Lung microvascular endothelial cell (primary cell): ENCODE measurements around the gene CCDC83. TPM values are rescaled to one million over a fixed set of nuclear protein-coding genes. Genes with fewer than 3 reads are reported as not detected.

Source experiments
- total RNA-seq: library from RNA; depleted of rRNA; stranded (reverse); fragments of >200 nt; gene quantifications from 2 replicates; pipeline ENCODE4 v1.2.1, GENCODE V29; 2014

Gene CCDC83
- total RNA-seq, 1 donor from 2014 or later = not detected

Other genes starting within 250 kb of the CCDC83 start
- gene DLG2, start 228.0 kb upstream of the CCDC83 start, total RNA-seq = 0.40 and 0.44 TPM in 2 replicates
- gene TMEM126B, start 226.8 kb upstream of the CCDC83 start, total RNA-seq = 35.5 and 43.8 TPM in 2 replicates
- gene TMEM126A, start 207.4 kb upstream of the CCDC83 start, total RNA-seq = 32.9 and 34.9 TPM in 2 replicates
- 16.3 and 22.4 TPM in 2 replicates for gene CREBZF, start 190.3 kb upstream of the CCDC83 start, total RNA-seq
- gene CCDC89, start 169.2 kb upstream of the CCDC83 start, total RNA-seq = under 0.01 TPM in 1 of 2 replicates, not detected in the other
- under 0.01 and 0.20 TPM in 2 replicates for gene SYTL2, start 44.2 kb upstream of the CCDC83 start, total RNA-seq
- gene PICALM, start 213.7 kb downstream of the CCDC83 start, total RNA-seq = 122 and 173 TPM in 2 replicates